ENCODE data around the gene ANKRD65.

Gene ANKRD65

DNA sequence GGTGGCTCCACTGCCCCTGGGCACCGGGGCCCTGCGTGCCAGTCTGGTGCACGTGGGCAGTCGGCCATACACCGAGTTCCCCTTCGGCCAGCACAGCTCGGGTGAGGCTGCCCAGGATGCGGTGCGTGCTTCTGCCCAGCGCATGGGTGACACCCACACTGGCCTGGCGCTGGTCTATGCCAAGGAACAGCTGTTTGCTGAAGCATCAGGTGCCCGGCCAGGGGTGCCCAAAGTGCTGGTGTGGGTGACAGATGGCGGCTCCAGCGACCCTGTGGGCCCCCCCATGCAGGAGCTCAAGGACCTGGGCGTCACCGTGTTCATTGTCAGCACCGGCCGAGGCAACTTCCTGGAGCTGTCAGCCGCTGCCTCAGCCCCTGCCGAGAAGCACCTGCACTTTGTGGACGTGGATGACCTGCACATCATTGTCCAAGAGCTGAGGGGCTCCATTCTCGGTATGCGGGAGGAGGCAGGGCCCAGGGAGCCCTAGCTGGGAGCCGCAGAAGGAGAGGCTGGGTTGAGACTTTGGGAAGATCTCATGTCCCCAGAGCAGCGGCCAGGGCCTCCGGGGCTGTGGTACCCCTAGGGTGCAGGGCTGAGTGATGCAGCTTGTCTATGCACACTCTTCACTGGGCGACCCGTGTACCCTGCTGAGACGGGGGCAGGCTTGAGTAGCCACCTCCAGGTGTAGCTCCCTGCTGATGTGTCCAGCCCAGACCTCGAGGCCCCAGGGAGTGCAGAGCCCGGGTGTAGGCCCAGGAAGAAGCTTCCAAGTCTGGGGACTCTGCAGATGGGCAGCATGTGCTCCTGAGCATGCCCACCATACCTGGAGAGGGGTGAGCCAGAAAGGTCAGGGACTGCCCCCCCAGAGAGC, 16.2 kb upstream of the ANKRD65 start:
- Histone ChIP-seq H3K36me3 (ENCODE audit: control insufficient read depth in 4 of 4, insufficient read depth in 4 of 4, low read length in 3 of 4) (no peaks in the 10 kb centered on the region), H3K4me3 (ENCODE audit: control insufficient read depth in 1 of 7, extremely low read depth in 1 of 7, insufficient read depth in 4 of 7, low read depth in 2 of 7, low read length in 6 of 7) (no peak overlapping the region), H3K9me3 (ENCODE audit: control extremely low read depth in 1 of 5, control insufficient read depth in 4 of 5, insufficient read depth in 2 of 5, low read depth in 1 of 5, low read length in 4 of 5) (no peaks in the 10 kb centered on the region), H3K27me3 (replicated peaks in 2 of 5; ENCODE audit: control insufficient read depth in 4 of 5, insufficient read depth in 5 of 5, low read length in 4 of 5) (peaks cover 0 to 3% (median 0%) of the 10 kb centered on the region in 5 experiments), H3K4me1 (ENCODE audit: control extremely low read depth in 1 of 4, control insufficient read depth in 4 of 4, insufficient read depth in 4 of 4, low read length in 3 of 4) (peaks cover 0 to 74% (median 55%) of the 10 kb centered on the region in 4 experiments), H3K27ac (ENCODE audit: insufficient read depth in 1 of 2, low read depth in 1 of 2, low read length in 2 of 2, poor library complexity in 1 of 2, severe bottlenecking in 2 of 2) (no peak overlapping the region)
- DNase-seq, result no peak
- WGBS (ENCODE audit: insufficient coverage), result 95% methylated on average over 26 of the region's 31 CpGs
- ChIA-PET CTCF (interaction anchor here (0.7 to 3.0 kb wide), 5 partner anchors 11 to 35 kb away, joined by 3 to 11 read pairs (median 3); partner anchors contain the start of gene MRPL20), POLR2A (interaction anchor here (0.5 to 0.9 kb wide), 2 partner anchors 8 to 62 kb away, joined by 3 to 6 read pairs; no protein-coding TSS in a partner anchor)

DNA sequence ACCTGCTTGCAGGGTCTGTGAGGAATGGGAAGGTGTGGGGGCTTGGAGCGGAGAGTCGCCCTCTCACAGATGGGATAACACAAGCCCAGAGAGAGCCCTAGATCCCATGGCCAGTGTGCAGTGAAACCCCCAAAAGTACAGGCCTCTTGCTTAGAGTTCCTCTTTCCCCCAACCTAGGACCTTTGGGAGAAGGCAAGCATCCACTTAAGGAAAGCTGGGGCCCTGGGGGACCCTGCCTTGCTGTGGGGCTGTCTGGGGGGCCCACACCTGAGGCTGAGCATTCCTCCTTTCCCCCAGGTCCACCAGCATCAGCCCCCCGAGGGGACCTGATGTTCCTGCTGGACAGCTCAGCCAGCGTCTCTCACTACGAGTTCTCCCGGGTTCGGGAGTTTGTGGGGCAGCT, 15.6 kb upstream of the ANKRD65 start:
- POLR2A ChIA-PET, result interaction anchor here (0.9 kb wide), 1 partner anchor 7 kb away, joined by 3 read pairs; no protein-coding TSS in a partner anchor
- Histone ChIP-seq H3K4me1 (ENCODE audit: control extremely low read depth in 1 of 4, control insufficient read depth in 4 of 4, insufficient read depth in 4 of 4, low read length in 3 of 4) (peaks cover 0 to 80% (median 60%) of the 10 kb centered on the region in 4 experiments), H3K27ac (ENCODE audit: insufficient read depth in 1 of 2, low read depth in 1 of 2, low read length in 2 of 2, poor library complexity in 1 of 2, severe bottlenecking in 2 of 2) (no peak overlapping the region), H3K9me3 (ENCODE audit: control extremely low read depth in 1 of 5, control insufficient read depth in 4 of 5, insufficient read depth in 2 of 5, low read depth in 1 of 5, low read length in 4 of 5) (no peaks in the 10 kb centered on the region), H3K27me3 (replicated peaks in 2 of 5; ENCODE audit: control insufficient read depth in 4 of 5, insufficient read depth in 5 of 5, low read length in 4 of 5) (peaks cover 0 to 3% (median 0%) of the 10 kb centered on the region in 5 experiments), H3K36me3 (ENCODE audit: control insufficient read depth in 4 of 4, insufficient read depth in 4 of 4, low read length in 3 of 4) (no peaks in the 10 kb centered on the region), H3K4me3 (ENCODE audit: control insufficient read depth in 1 of 7, extremely low read depth in 1 of 7, insufficient read depth in 4 of 7, low read depth in 2 of 7, low read length in 6 of 7) (peak overlapping the region in 1 of 7 experiments; percentile 78)
- CTCF ChIA-PET, result interaction anchor here (0.7 to 3.0 kb wide), 5 partner anchors 10 to 34 kb away, joined by 3 to 11 read pairs (median 3); partner anchors contain the start of gene MRPL20
- 100% methylated on average over 6 of the region's 7 CpGs for WGBS (ENCODE audit: insufficient coverage)
- no peak for DNase-seq

DNA sequence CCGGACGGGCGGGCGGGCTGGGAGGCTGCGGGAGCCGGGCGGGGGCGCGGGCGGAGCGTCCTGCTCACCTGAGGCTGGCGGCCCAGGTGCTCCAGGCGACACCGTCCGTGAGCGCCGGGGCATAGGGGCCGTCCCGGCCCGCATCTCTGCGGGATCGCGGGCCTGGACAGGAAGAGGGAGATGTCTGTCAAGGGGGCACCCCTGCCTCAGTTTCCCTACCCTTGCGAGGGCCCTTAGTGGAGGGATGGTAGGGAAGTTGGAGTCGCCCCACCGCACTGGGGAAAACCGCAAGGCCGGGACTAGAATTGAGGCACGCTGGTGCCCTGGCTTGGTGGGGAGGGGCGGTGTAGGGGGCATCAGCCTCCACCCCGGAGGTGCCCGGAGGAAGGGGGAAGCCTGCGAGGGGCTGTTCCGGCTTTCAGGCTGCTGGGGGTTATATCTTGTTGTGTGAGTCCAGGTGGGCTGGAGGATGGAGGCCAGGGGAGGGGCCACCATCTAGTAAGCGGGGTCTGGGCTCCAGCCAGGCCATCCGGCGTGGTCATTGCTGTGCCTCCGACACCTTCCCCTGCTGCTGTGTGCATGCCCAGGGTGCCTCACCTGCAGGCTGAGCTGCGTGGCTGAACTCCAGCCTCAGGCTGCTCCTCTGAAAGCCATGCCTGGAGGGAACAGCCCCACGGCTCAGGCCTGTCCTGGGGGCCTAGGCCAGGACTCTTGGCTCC, 15.0 kb upstream of the ANKRD65 start:
- peaks cover 0 to 3% (median 0%) of the 10 kb centered on the region in 5 experiments for H3K27me3 ChIP-seq (replicated peaks in 2 of 5; ENCODE audit: control insufficient read depth in 4 of 5, insufficient read depth in 5 of 5, low read length in 4 of 5)

DNA sequence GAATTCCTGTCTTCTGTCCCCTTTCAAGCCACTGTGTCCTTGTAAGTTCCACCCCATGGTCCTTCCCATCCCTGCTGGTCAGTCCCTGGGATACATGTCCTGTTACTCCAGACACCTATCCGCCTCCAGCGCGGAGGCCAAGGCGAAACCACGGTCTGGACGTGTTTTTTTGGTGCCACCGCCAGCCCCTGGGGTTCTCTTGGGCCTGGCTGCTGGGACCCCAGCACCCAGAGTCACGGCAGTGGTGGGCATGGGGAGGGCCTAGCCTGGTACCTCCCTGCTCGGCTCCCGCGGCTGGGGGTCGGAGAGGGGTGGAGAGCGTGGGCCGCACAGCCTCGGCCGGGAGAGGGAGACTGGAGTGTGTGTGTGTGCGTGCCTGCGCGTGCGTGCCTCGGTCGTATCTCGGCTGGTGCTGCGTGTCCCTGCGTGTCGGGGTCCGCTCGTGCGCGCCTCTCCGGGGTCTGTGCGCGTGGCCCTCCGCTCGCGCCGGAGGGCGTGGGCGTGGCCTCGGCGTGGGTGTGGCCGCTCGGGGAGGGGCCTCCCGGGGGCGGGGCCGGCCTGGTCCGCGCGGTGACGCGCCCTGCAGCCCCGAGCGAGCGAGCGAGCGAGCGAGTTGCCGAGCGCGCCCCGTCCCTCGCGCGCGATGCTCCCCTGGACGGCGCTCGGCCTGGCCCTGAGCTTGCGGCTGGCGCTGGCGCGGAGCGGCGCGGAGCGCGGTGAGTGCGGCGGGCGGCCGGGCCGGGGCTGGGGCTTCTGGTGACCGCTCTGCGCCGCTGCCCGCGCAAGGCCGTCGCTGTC, 14.2 kb upstream of the ANKRD65 start, which contains the start of gene VWA1:
TSS of gene VWA1 (plus strand) at position 585 of the 798 bp plus-strand sequence. CDS start at position 644, 59 bp downstream.
- DNase-seq, result peak; percentile 58 to 77 (median 71)
- Histone ChIP-seq H3K36me3 (ENCODE audit: control insufficient read depth in 4 of 4, insufficient read depth in 4 of 4, low read length in 3 of 4) (no peaks in the 10 kb centered on the region), H3K4me1 (ENCODE audit: control extremely low read depth in 1 of 4, control insufficient read depth in 4 of 4, insufficient read depth in 4 of 4, low read length in 3 of 4) (peaks cover 0 to 80% (median 57%) of the 10 kb centered on the region in 4 experiments), H3K27me3 (replicated peaks in 2 of 5; ENCODE audit: control insufficient read depth in 4 of 5, insufficient read depth in 5 of 5, low read length in 4 of 5) (peaks cover 0 to 3% (median 0%) of the 10 kb centered on the region in 5 experiments), H3K4me3 (ENCODE audit: control insufficient read depth in 1 of 7, extremely low read depth in 1 of 7, insufficient read depth in 4 of 7, low read depth in 2 of 7, low read length in 6 of 7) (peak within 1 kb of the TSS; percentile 19 to 78 (median 51)), H3K9me3 (ENCODE audit: control extremely low read depth in 1 of 5, control insufficient read depth in 4 of 5, insufficient read depth in 2 of 5, low read depth in 1 of 5, low read length in 4 of 5) (no peaks in the 10 kb centered on the region), H3K27ac (ENCODE audit: insufficient read depth in 1 of 2, low read depth in 1 of 2, low read length in 2 of 2, poor library complexity in 1 of 2, severe bottlenecking in 2 of 2) (peak within 1 kb of the TSS in 1 of 2 experiments; percentile 40)
- POLR2A ChIA-PET, result no interaction called here
- 6% methylated on average over 59 of the region's 89 CpGs for WGBS (ENCODE audit: insufficient coverage)
- CTCF ChIA-PET, result interaction anchor here (0.8 to 2.7 kb wide), 4 partner anchors 8 to 37 kb away, joined by 3 to 11 read pairs (median 4); partner anchors contain the start of gene CCNL2

More for the DNA sequence above, 15.0 kb upstream of the ANKRD65 start:
- H3K4me1 ChIP-seq (ENCODE audit: control extremely low read depth in 1 of 4, control insufficient read depth in 4 of 4, insufficient read depth in 4 of 4, low read length in 3 of 4), result peaks cover 0 to 81% (median 59%) of the 10 kb centered on the region in 4 experiments
- H3K36me3 ChIP-seq (ENCODE audit: control insufficient read depth in 4 of 4, insufficient read depth in 4 of 4, low read length in 3 of 4), result no peaks in the 10 kb centered on the region
- no peak for DNase-seq
- H3K4me3 ChIP-seq (ENCODE audit: control insufficient read depth in 1 of 7, extremely low read depth in 1 of 7, insufficient read depth in 4 of 7, low read depth in 2 of 7, low read length in 6 of 7), result peak overlapping the region in 6 of 7 experiments; percentile 15 to 78 (median 56)
- ChIA-PET CTCF (interaction anchor here (0.9 to 3.0 kb wide), 4 partner anchors 11 to 34 kb away, joined by 3 to 11 read pairs (median 4); partner anchors contain the start of gene MRPL20), POLR2A (no interaction called here)
- 37% methylated on average over 9 of the region's 40 CpGs for WGBS (ENCODE audit: insufficient coverage)
- H3K9me3 ChIP-seq (ENCODE audit: control extremely low read depth in 1 of 5, control insufficient read depth in 4 of 5, insufficient read depth in 2 of 5, low read depth in 1 of 5, low read length in 4 of 5), result no peaks in the 10 kb centered on the region
- H3K27ac ChIP-seq (ENCODE audit: insufficient read depth in 1 of 2, low read depth in 1 of 2, low read length in 2 of 2, poor library complexity in 1 of 2, severe bottlenecking in 2 of 2), result no peak overlapping the region

DNA sequence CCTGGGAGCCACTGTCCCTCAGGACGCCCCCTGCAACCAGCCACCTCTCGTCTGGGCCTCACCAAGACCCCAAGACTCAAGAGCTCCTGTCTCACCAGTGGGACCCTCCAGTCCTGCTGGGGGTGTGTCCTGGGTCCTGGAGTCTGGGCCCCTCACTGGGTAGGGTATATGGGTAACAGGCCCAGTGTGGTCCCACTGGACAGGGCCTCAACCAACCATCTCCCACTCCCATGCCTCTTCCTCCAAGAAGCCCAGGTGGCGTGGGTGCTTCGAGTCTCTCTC, 13.7 kb upstream of the ANKRD65 start:
- ChIA-PET POLR2A (interaction anchor here (1.0 kb wide), 1 partner anchor 36 kb away, joined by 3 read pairs; the partner anchor contains the start of gene CCNL2), CTCF (interaction anchor here (0.8 to 2.7 kb wide), 7 partner anchors 9 to 68 kb away, joined by 3 to 11 read pairs (median 4); partner anchors contain the start of gene CCNL2)
- 59% methylated on average over 4 of the region's 4 CpGs for WGBS (ENCODE audit: insufficient coverage)
- peaks cover 0 to 3% (median 0%) of the 10 kb centered on the region in 5 experiments for H3K27me3 ChIP-seq (replicated peaks in 2 of 5; ENCODE audit: control insufficient read depth in 4 of 5, insufficient read depth in 5 of 5, low read length in 4 of 5)
- H3K9me3 ChIP-seq (ENCODE audit: control extremely low read depth in 1 of 5, control insufficient read depth in 4 of 5, insufficient read depth in 2 of 5, low read depth in 1 of 5, low read length in 4 of 5), result no peaks in the 10 kb centered on the region
- peaks cover 0 to 82% (median 57%) of the 10 kb centered on the region in 4 experiments for H3K4me1 ChIP-seq (ENCODE audit: control extremely low read depth in 1 of 4, control insufficient read depth in 4 of 4, insufficient read depth in 4 of 4, low read length in 3 of 4)
- peak overlapping the region in 4 of 7 experiments; percentile 38 to 78 (median 64) for H3K4me3 ChIP-seq (ENCODE audit: control insufficient read depth in 1 of 7, extremely low read depth in 1 of 7, insufficient read depth in 4 of 7, low read depth in 2 of 7, low read length in 6 of 7)
- H3K36me3 ChIP-seq (ENCODE audit: control insufficient read depth in 4 of 4, insufficient read depth in 4 of 4, low read length in 3 of 4), result no peaks in the 10 kb centered on the region
- peak in 1 of 3 donors; percentile 33 for DNase-seq
- peak overlapping the region in 1 of 2 experiments; percentile 40 for H3K27ac ChIP-seq (ENCODE audit: insufficient read depth in 1 of 2, low read depth in 1 of 2, low read length in 2 of 2, poor library complexity in 1 of 2, severe bottlenecking in 2 of 2)
